GM12891 (cell line): Measurements from ENCODE around the gene RASA1.

Experiments used
- DNase-seq: peaks from one replicate; pipeline ENCODE4 v3.0.0; 2011; ENCODE audit warnings: low spot score; ENCODE audit not compliant: insufficient read length
- FAIRE-seq: peaks from 2 replicates; lab custom pipeline; 2011; peaks lifted over from hg19 to GRCh38; lab: Jason Lieb, UNC
- PAX5 ChIP-seq: IDR thresholded peaks from 2 replicates; pipeline ENCODE4 v1.6.1; 2011; ENCODE audit warnings: low read length, moderate library complexity, mild to moderate bottlenecking; ENCODE audit not compliant: insufficient read depth, severe bottlenecking
- POLR2A ChIP-seq: IDR thresholded peaks from 2 replicates; pipeline ENCODE4 v1.6.1; 2011; ENCODE audit warnings: low read depth, low read length, control low read depth
- POLR2AphosphoS5 ChIP-seq: IDR thresholded peaks from 2 replicates; pipeline ENCODE4 v1.6.1; 2011; ENCODE audit warnings: low read depth, low read length, control low read depth
- POU2F2 ChIP-seq: IDR thresholded peaks from 2 replicates; pipeline ENCODE4 v1.6.1; 2011; ENCODE audit warnings: low read depth, mild to moderate bottlenecking, control low read depth, low read length, moderate library complexity
- SPI1 ChIP-seq: IDR thresholded peaks from 2 replicates; pipeline ENCODE4 v1.6.1; 2011; ENCODE audit warnings: low read depth, low read length, control low read depth
- TAF1 ChIP-seq: IDR thresholded peaks from 2 replicates; pipeline ENCODE4 v1.6.1; 2011; ENCODE audit warnings: low read depth, low read length, control low read depth

RASA1 gene

DNA sequence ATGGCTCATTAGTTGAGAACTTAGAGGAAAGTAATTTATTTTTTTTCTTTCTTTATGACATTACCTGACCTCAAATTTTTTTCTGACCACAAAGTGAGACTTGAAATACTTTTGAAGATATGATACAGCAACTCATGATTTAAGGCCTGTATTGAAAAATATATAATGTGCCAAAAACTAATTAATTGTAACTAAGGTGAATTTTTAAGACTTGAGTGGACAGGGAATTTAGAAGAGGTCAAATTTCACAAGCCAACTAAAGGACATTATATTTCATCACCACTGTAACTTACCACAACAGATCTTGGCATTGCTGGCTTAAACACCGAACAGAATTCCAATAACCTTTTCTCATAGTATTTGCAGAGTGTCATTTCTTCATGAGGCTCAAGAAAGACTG lies 143.2 kb downstream of the RASA1 start:
- no peak for FAIRE-seq

DNA sequence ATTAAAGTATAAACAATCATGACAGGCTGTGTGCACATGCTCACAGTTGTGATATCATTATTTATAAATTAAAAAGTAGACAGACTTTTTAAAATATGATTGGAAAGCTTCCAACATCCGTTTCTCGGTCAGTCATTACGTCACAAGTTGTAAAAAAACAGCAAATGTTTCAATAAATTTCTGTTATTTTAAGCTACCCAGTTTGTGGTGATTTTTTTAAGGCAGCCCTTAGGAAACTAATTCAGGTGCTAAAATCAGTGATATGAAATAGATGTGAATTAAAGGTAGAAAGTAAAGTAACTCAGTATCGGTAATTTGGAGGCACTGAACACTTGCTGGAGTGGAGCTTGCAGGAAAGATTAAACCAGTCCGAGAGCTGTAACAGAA lies 143.9 kb downstream of the RASA1 start:
- TF ChIP-seq POLR2A = no peak
- TF ChIP-seq SPI1 = no peak
- no peak for TF ChIP-seq POLR2AphosphoS5
- TF ChIP-seq POU2F2 = no peak
- TF ChIP-seq PAX5 = no peak
- TF ChIP-seq TAF1 = no peak
- DNase-seq (no peak), FAIRE-seq (no peak)

More for the DNA sequence above, 143.2 kb downstream of the RASA1 start:
- DNase-seq = no peak
- no peak for TF ChIP-seq POLR2A
- TF ChIP-seq POLR2AphosphoS5 = no peak
- TF ChIP-seq TAF1 = no peak
- TF ChIP-seq SPI1 = no peak
- TF ChIP-seq PAX5 = no peak
- no peak for TF ChIP-seq POU2F2

- peak; percentile 77 for FAIRE-seq
Observed at GRCh38 chr5:87411973-87412629, 144.4 kb downstream of the RASA1 start.

GRCh38 chr5:87412630-87413342 lies 145.1 kb downstream of the RASA1 start, which contains the start of gene CCNH:
CCNH (minus strand) TSS chr5:87412930; CDS start chr5:87412794, 136 bp downstream.
- peak; percentile 100 for FAIRE-seq
- TF ChIP-seq PAX5 (no peak), POLR2AphosphoS5 (peak; percentile 96), SPI1 (no peak), POLR2A (peak; percentile 88), POU2F2 (peak; percentile 76), TAF1 (peak; percentile 77; the same call in 1 of the 2 replicates)
- peak; percentile 48 for DNase-seq

More at GRCh38 chr5:87411973-87412629, 144.4 kb downstream of the RASA1 start:
- no peak for TF ChIP-seq TAF1
- TF ChIP-seq POLR2AphosphoS5 = no peak
- no peak for TF ChIP-seq POU2F2
- TF ChIP-seq POLR2A = no peak
- no peak for TF ChIP-seq PAX5
- TF ChIP-seq SPI1 = no peak
- DNase-seq = no peak

DNA sequence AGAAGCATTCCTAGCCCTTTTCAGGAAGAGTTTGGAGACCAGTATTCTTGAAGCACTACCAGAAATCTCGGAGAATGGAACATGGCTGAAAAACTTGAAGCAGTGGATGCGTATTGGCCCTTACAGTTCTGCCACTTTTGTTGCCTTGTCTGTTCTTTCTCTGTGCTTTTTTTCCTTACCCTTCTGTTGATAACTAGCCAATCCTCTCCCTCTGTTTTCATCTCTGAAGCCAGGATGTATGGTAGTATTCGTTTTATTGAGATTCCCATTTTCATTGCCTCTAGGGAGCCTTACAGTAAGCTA lies 145.6 kb downstream of the RASA1 start:
- TF ChIP-seq POLR2A = no peak
- no peak for TF ChIP-seq SPI1
- TF ChIP-seq TAF1 = no peak
- no peak for TF ChIP-seq POU2F2
- TF ChIP-seq PAX5 = no peak
- TF ChIP-seq POLR2AphosphoS5 = no peak
- DNase-seq (no peak), FAIRE-seq (no peak)

DNA sequence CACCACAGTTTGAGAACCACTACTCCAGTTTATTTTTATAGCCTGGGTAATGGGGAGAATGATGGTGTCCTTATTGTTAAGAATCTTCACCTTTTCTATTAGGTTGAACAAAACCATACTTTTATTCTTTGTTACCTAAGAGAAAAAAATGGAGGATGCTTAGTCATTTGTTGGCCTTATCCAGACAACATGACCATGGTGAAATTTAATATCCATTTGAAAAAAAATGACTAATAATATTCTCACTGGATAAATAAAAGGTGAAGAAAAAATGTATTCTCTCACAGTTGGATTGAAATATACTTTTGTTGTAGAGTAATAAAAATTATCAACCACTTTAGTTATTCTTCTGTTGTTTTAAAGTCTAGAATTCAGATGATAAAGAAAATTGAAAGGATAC lies 150.8 kb downstream of the RASA1 start:
- no peak for TF ChIP-seq TAF1
- TF ChIP-seq POLR2AphosphoS5 = no peak
- TF ChIP-seq SPI1 = no peak
- no peak for TF ChIP-seq PAX5
- TF ChIP-seq POLR2A = no peak
- no peak for TF ChIP-seq POU2F2
- no peak for DNase-seq
- no peak for FAIRE-seq

GRCh38 chr5:87421307-87421706 lies 153.6 kb downstream of the RASA1 start:
- FAIRE-seq (no peak), DNase-seq (no peak)
- TF ChIP-seq POLR2A = no peak
- no peak for TF ChIP-seq TAF1
- no peak for TF ChIP-seq SPI1

DNA sequence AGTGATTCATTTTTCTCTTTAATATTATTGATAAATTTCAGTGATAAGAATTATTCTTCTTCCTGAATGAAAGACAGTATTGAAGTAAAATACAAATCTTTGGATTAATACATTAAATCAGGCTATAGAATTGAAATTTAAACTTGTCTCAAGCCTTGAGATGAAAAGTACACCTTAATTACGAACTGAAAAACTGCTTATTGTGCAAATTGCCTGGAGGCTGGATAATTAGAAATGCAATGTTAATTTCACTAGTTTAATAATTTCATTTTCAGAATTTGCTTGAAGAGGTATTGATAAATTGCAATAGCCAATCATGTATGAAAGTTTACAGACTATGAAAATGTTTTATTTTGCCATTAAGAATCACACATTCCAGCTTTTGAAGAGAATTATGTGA lies 156.1 kb downstream of the RASA1 start:
- TF ChIP-seq POU2F2 (no peak), TAF1 (no peak), POLR2A (no peak), PAX5 (no peak), SPI1 (no peak), POLR2AphosphoS5 (no peak)
- FAIRE-seq (no peak), DNase-seq (no peak)

DNA sequence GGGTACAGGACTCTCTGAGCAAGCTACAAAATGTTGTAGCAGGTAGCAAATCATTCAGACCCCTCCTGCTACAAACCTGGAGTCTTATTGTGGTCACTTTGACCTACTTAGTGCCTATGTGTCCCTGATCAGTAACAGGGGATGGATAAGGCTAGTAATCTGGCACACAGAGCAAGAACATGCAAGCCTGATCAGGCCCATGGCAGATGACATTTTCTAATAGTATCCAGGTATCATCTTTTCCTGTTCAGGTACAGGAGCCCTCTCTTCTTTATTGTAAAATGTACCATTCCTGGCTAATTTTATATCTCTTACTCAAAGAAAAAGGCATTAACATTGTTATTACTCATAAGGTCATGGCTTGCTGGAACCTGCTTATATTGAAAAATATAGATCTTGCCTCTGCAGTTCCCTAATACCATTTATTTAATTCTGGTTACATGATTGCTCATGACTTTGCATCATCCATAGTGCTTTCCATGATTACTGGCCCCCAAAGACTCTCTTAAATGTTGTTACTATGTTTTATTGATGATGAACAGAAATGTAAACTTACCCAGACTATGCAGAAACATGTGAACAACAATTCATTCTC lies 163.3 kb downstream of the RASA1 start:
- DNase-seq = no peak
- no peak for FAIRE-seq
- TF ChIP-seq SPI1 (no peak), POLR2A (no peak), PAX5 (no peak), TAF1 (no peak), POLR2AphosphoS5 (no peak), POU2F2 (no peak)
